H9 (cell line): ENCODE data around the gene FOXB2. TPM values are rescaled to one million over a fixed set of nuclear protein-coding genes. Genes with fewer than 3 reads are reported as not detected.

Experiments
- DNase-seq: peaks from one replicate; pipeline ENCODE4 v3.0.0-alpha.2; 2017
- H2AFZ ChIP-seq: one replicate; pipeline ENCODE4 v1.6.1; 2013; ENCODE audit warnings: mild to moderate bottlenecking, low read length, control low read depth, moderate library complexity
- H2AK5ac ChIP-seq: 2 replicates; pipeline ENCODE4 v1.6.1; 2013; ENCODE audit warnings: low read length, control low read depth, mixed read lengths; ENCODE audit not compliant: insufficient read length
- H2BK120ac ChIP-seq: one replicate; pipeline ENCODE4 v1.6.1; 2013; ENCODE audit warnings: low read depth, mild to moderate bottlenecking, low read length, control low read depth, inconsistent platforms; ENCODE audit not compliant: poor library complexity, severe bottlenecking
- H2BK12ac ChIP-seq: 2 replicates; pipeline ENCODE4 v1.6.1; 2013; ENCODE audit warnings: low read length, control low read depth, mixed read lengths, low read depth; ENCODE audit not compliant: insufficient read length
- H2BK15ac ChIP-seq: 2 replicates; pipeline ENCODE4 v1.6.1; 2013; ENCODE audit warnings: low read depth, low read length, control low read depth
- H2BK20ac ChIP-seq: one replicate; pipeline ENCODE4 v1.6.1; 2013; ENCODE audit warnings: low read depth, mild to moderate bottlenecking, low read length, control low read depth, inconsistent platforms; ENCODE audit not compliant: poor library complexity, severe bottlenecking
- H2BK5ac ChIP-seq: 2 replicates; pipeline ENCODE4 v1.6.1; 2013; ENCODE audit warnings: low read length, control low read depth, mixed read lengths; ENCODE audit not compliant: insufficient read length
- H3K14ac ChIP-seq: 2 replicates; pipeline ENCODE4 v1.6.1; 2013; ENCODE audit warnings: low read length, control low read depth; ENCODE audit not compliant: insufficient read depth
- H3K18ac ChIP-seq: 2 replicates; pipeline ENCODE4 v1.6.1; 2013; ENCODE audit warnings: low read depth, mild to moderate bottlenecking, mixed read lengths, low read length, control low read depth; ENCODE audit not compliant: insufficient read length
- H3K23ac ChIP-seq: 2 replicates; pipeline ENCODE4 v1.6.1; 2013; ENCODE audit warnings: low read length, control low read depth, mixed read lengths, low read depth; ENCODE audit not compliant: insufficient read length
- H3K23me2 ChIP-seq: 2 replicates; pipeline ENCODE4 v1.6.1; 2013; ENCODE audit warnings: low read depth, mild to moderate bottlenecking, mixed read lengths, low read length, control low read depth; ENCODE audit not compliant: insufficient read length, poor library complexity, severe bottlenecking
- H3K27ac ChIP-seq: 2 replicates; pipeline ENCODE4 v1.5.1; 2013; ENCODE audit warnings: low read length, control low read depth, mixed read lengths, low read depth; ENCODE audit not compliant: insufficient read length
- H3K27me3 ChIP-seq: 2 replicates; pipeline ENCODE4 v1.6.1; 2013; ENCODE audit warnings: low read length, control low read depth, inconsistent platforms; ENCODE audit not compliant: insufficient read depth
- H3K4ac ChIP-seq: 2 replicates; pipeline ENCODE4 v1.6.1; 2013; ENCODE audit warnings: low read depth, mild to moderate bottlenecking, control low read depth, inconsistent platforms, low read length, moderate library complexity
- H3K4me1 ChIP-seq: 2 replicates; pipeline ENCODE4 v1.6.1; 2013; ENCODE audit warnings: low read length, control low read depth, inconsistent platforms; ENCODE audit not compliant: insufficient read depth
- H3K4me2 ChIP-seq: 2 replicates; pipeline ENCODE4 v1.6.1; 2013; ENCODE audit warnings: low read length, control low read depth, mixed read lengths; ENCODE audit not compliant: insufficient read length, insufficient read depth
- H3K56ac ChIP-seq: 2 replicates; pipeline ENCODE4 v1.6.1; 2013; ENCODE audit warnings: low read depth, mild to moderate bottlenecking, mixed read lengths, low read length, control low read depth; ENCODE audit not compliant: insufficient read length
- H3K79me1 ChIP-seq: 2 replicates; pipeline ENCODE4 v1.6.1; 2013; ENCODE audit warnings: low read depth, mild to moderate bottlenecking, moderate library complexity, low read length, control low read depth, inconsistent platforms; ENCODE audit not compliant: insufficient read depth, poor library complexity, severe bottlenecking
- H3K79me2 ChIP-seq: 2 replicates; pipeline ENCODE4 v1.6.1; 2013; ENCODE audit warnings: low read length, control low read depth, inconsistent platforms; ENCODE audit not compliant: insufficient read depth
- H3K9ac ChIP-seq: 2 replicates; pipeline ENCODE4 v1.6.1; 2013; ENCODE audit warnings: low read length, control low read depth, mixed read lengths; ENCODE audit not compliant: insufficient read length; ENCODE audit errors: extremely low read depth
- H3K9me3 ChIP-seq: one replicate; pipeline ENCODE4 v1.6.1; 2013; ENCODE audit warnings: low read depth, low read length, inconsistent platforms; ENCODE audit not compliant: control insufficient read depth
- H3T11ph ChIP-seq: one replicate; pipeline ENCODE4 v1.6.1; 2013; ENCODE audit warnings: mild to moderate bottlenecking, low read length, control low read depth, inconsistent platforms
- H4K20me1 ChIP-seq: one replicate; pipeline ENCODE4 v1.6.1; 2013; ENCODE audit not compliant: control insufficient read depth, insufficient read length, insufficient read depth
- H4K5ac ChIP-seq: 2 replicates; pipeline ENCODE4 v1.6.1; 2013; ENCODE audit warnings: low read depth, mild to moderate bottlenecking, mixed read lengths, low read length, control low read depth; ENCODE audit not compliant: insufficient read length
- H4K8ac ChIP-seq: replicated peaks from 2 replicates; pipeline ENCODE4 v1.6.1; 2013; ENCODE audit warnings: low read length, control low read depth, mixed read lengths, low read depth; ENCODE audit not compliant: insufficient read length
- H4K91ac ChIP-seq: 2 replicates; pipeline ENCODE4 v1.6.1; 2013; ENCODE audit warnings: low read depth, mild to moderate bottlenecking, moderate library complexity, mixed read lengths, low read length, control low read depth; ENCODE audit not compliant: insufficient read length
- H3K27ac Mint-ChIP-seq, 3 experiments: 2 replicates in 2 of 3; 3 replicates in 1 of 3; pipeline ENCODE4 v1.8.0; 2020 to 2021; ENCODE audit warnings: mixed read lengths in 3 of 3, mild to moderate bottlenecking in 1 of 3, moderate library complexity in 1 of 3
- H3K27me3 Mint-ChIP-seq: 2 replicates; pipeline ENCODE4 v1.8.0; 2021; ENCODE audit warnings: low read depth, mild to moderate bottlenecking, moderate library complexity, mixed read lengths
- H3K36me3 Mint-ChIP-seq, 3 experiments: 2 replicates in 2 of 3; 3 replicates in 1 of 3; pipeline ENCODE4 v1.8.0; 2020 to 2021; ENCODE audit warnings: low read depth in 3 of 3, mixed read lengths in 3 of 3; ENCODE audit not compliant: insufficient read depth in 1 of 3
- H3K4me1 Mint-ChIP-seq, 2 experiments: 2 replicates each; pipeline ENCODE4 v1.8.0; 2020; ENCODE audit warnings: mixed read lengths in 2 of 2
- H3K4me3 Mint-ChIP-seq, 2 experiments: 2 replicates in 1 of 2; 3 replicates in 1 of 2; pipeline ENCODE4 v1.8.0; 2020 to 2021; ENCODE audit warnings: mild to moderate bottlenecking in 2 of 2, mixed read lengths in 2 of 2, moderate library complexity in 1 of 2
- H3K9me3 Mint-ChIP-seq, 2 experiments: 2 replicates in 1 of 2; 3 replicates in 1 of 2; pipeline ENCODE4 v1.8.0; 2020; ENCODE audit warnings: mild to moderate bottlenecking in 2 of 2, mixed read lengths in 2 of 2, moderate library complexity in 1 of 2
- CTCF ChIP-seq: fragments of 200-600 bp; sonication (generic); conservative IDR thresholded peaks from 3 replicates; pipeline ENCODE4 v1.8.0; 2021; ENCODE audit warnings: antibody characterized with exemption, mild to moderate bottlenecking
- WGBS: extraction: QIAGEN DNeasy Blood & Tissue Kit; methylation state at CpG from one replicate; pipeline ENCODE4 v1.1.7; 2013; ENCODE audit warnings: missing lambda C conversion rate, low lambda C conversion rate, mixed read lengths; ENCODE audit not compliant: insufficient read length; ENCODE audit errors: extremely low coverage; 5-methylcytosine and 5-hydroxymethylcytosine counted together
- total RNA-seq: library from RNA; stranded (reverse); gene quantifications from 2 replicates; pipeline ENCODE4 v1.2.1, GENCODE V29; 2021

The FOXB2 gene
- total RNA-seq, 1 experiment from 2014 or later, result 7.8 TPM

- peaks cover 1% of the 10 kb centered on the region for H3K27me3 Mint-ChIP-seq
Observed at GRCh38 chr9:77066388-77066787, 46.9 kb downstream of the FOXB2 start.

More at GRCh38 chr9:77066388-77066787, 46.9 kb downstream of the FOXB2 start:
- Histone ChIP-seq H2AK5ac (no peak overlapping the region), H3K14ac (no peak overlapping the region), H4K91ac (no peak overlapping the region), H2BK120ac (no peak overlapping the region), H4K20me1 (no peaks in the 10 kb centered on the region), H2BK20ac (no peak overlapping the region), H2AFZ (no peak overlapping the region), H3K4ac (no peak overlapping the region), H4K5ac (no peak overlapping the region), H3K9me3 (no peaks in the 10 kb centered on the region), H3K23me2 (no peaks in the 10 kb centered on the region), H2BK5ac (no peak overlapping the region), H3T11ph (no peak overlapping the region), H3K27me3 (no peaks in the 10 kb centered on the region; the same call in 1 of the 2 replicates), H3K18ac (no peak overlapping the region), H3K79me1 (no peaks in the 10 kb centered on the region), H3K4me1 (no peaks in the 10 kb centered on the region; the same call in 1 of the 2 replicates), H3K23ac (no peak overlapping the region), H3K56ac (no peak overlapping the region), H3K4me2 (no peak overlapping the region), H2BK15ac (no peak overlapping the region), H3K79me2 (no peaks in the 10 kb centered on the region), H4K8ac (no peak overlapping the region), H2BK12ac (no peak overlapping the region), H3K27ac (no peak overlapping the region), H3K9ac (no peak overlapping the region)
- H3K27ac Mint-ChIP-seq, result no peak overlapping the region
- H3K9me3 Mint-ChIP-seq, result peaks cover 17 to 19% of the 10 kb centered on the region in 2 experiments
- peaks cover 3 to 11% of the 10 kb centered on the region in 2 experiments; a peak in 3 of 4 replicates for H3K4me1 Mint-ChIP-seq
- no CpG with 5 or more reads among the region's 1 CpG for WGBS
- no peak for DNase-seq
- peaks cover 8 to 11% (median 9%) of the 10 kb centered on the region in 3 experiments for H3K36me3 Mint-ChIP-seq
- H3K4me3 Mint-ChIP-seq, result no peak overlapping the region
- TF ChIP-seq CTCF, result no peak

Other genes starting within 250 kb of the FOXB2 start
- gene PRUNE2, start 113.5 kb upstream of the FOXB2 start, total RNA-seq, result 9.7 and 12.1 TPM in 2 replicates
- 34.0 and 35.2 TPM in 2 replicates for gene VPS13A, start 157.9 kb downstream of the FOXB2 start, total RNA-seq